Fibroblast of lung (primary cell): Measurements from ENCODE around the gene NEMP2.

Experiments
- CTCF ChIP-seq, 2 donors: IDR thresholded peaks in 1 of 2; conservative IDR thresholded peaks in 1 of 2; 1 replicate in 1 of 2; 2 replicates in 1 of 2; pipeline ENCODE4 v1.5.1; 2011 to 2012; ENCODE audit warnings: low read length in 2 of 2, control low read depth in 1 of 2, inconsistent platforms in 1 of 2, low read depth in 1 of 2, mild to moderate bottlenecking in 1 of 2
- EZH2 ChIP-seq: IDR thresholded peaks from 2 replicates; pipeline ENCODE4 v1.5.1; 2012; ENCODE audit warnings: low read length, control low read depth, mild to moderate bottlenecking; ENCODE audit errors: missing control alignments

- TF ChIP-seq CTCF (conservative IDR thresholded peaks at IDR 0.05 in 1 of 2, IDR thresholded peaks at IDR 0.05 in 1 of 2; ENCODE audit: low read depth in 1 of 2, low read length in 2 of 2), result no peak
- TF ChIP-seq EZH2, result no peak
Observed at GRCh38 chr2:190501231-190501630, 33.3 kb downstream of the NEMP2 start.
